Astrocyte of the spinal cord (primary cell): ENCODE results near the gene MADCAM1.

ENCODE experiments used
- DNase-seq: peaks from one replicate; pipeline ENCODE4 v3.0.0; 2011; ENCODE audit warnings: low read depth, low spot score
- H3K4me3 ChIP-seq: 2 replicates; pipeline ENCODE4 v1.5.1; 2011; ENCODE audit warnings: low read depth, mild to moderate bottlenecking, low read length, moderate library complexity
- in situ Hi-C: cut with HindIII; loops from 2 replicates; pipeline ENCODE4 v1.10.0; 2017; ENCODE audit warnings: low sequenced_read_pairs
- TF ChIP-seq, protein P1 (sequence below): IDR thresholded peaks from 2 replicates; pipeline ENCODE4 v1.5.1; 2012; ENCODE audit warnings: low read depth, mild to moderate bottlenecking, low read length, inconsistent platforms

Gene MADCAM1

DNA sequence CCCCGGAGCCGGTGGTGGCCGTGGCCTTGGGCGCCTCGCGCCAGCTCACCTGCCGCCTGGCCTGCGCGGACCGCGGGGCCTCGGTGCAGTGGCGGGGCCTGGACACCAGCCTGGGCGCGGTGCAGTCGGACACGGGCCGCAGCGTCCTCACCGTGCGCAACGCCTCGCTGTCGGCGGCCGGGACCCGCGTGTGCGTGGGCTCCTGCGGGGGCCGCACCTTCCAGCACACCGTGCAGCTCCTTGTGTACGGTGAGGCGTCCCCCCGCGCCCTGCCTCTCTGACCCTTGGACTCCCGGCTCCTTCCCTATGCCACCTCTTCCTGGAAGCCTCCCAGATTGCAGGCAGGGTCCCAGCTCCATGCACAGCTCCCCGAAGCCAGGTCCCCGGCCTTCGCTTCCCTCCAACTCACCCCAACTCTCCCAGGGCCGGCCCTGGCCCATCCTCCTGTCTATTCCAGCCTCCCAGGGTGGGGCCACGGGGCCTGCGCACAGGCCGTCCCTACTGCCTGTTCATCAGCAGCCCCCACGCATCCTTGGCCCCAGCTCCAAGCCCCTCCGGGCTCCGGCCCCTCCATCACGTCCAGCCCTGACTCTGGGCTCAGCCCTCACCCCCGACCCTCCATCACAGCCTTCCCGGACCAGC lies 1.7 kb downstream of the MADCAM1 start:
- TF ChIP-seq, protein P1, sequence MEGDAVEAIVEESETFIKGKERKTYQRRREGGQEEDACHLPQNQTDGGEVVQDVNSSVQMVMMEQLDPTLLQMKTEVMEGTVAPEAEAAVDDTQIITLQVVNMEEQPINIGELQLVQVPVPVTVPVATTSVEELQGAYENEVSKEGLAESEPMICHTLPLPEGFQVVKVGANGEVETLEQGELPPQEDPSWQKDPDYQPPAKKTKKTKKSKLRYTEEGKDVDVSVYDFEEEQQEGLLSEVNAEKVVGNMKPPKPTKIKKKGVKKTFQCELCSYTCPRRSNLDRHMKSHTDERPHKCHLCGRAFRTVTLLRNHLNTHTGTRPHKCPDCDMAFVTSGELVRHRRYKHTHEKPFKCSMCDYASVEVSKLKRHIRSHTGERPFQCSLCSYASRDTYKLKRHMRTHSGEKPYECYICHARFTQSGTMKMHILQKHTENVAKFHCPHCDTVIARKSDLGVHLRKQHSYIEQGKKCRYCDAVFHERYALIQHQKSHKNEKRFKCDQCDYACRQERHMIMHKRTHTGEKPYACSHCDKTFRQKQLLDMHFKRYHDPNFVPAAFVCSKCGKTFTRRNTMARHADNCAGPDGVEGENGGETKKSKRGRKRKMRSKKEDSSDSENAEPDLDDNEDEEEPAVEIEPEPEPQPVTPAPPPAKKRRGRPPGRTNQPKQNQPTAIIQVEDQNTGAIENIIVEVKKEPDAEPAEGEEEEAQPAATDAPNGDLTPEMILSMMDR: no peak
- in situ Hi-C loops: no loop called here
- H3K4me3 ChIP-seq: no peak overlapping the region
- no peak for DNase-seq

DNA sequence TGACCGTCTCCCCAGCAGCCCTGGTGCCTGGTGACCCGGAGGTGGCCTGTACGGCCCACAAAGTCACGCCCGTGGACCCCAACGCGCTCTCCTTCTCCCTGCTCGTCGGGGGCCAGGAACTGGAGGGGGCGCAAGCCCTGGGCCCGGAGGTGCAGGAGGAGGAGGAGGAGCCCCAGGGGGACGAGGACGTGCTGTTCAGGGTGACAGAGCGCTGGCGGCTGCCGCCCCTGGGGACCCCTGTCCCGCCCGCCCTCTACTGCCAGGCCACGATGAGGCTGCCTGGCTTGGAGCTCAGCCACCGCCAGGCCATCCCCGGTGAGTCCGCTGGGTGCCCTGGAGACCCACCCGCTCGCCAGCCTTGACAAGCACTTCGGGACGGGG lies 2.2 kb downstream of the MADCAM1 start:
- TF ChIP-seq, protein P1: no peak
- no peak overlapping the region for H3K4me3 ChIP-seq
- in situ Hi-C loops: no loop called here
- DNase-seq: no peak

DNA sequence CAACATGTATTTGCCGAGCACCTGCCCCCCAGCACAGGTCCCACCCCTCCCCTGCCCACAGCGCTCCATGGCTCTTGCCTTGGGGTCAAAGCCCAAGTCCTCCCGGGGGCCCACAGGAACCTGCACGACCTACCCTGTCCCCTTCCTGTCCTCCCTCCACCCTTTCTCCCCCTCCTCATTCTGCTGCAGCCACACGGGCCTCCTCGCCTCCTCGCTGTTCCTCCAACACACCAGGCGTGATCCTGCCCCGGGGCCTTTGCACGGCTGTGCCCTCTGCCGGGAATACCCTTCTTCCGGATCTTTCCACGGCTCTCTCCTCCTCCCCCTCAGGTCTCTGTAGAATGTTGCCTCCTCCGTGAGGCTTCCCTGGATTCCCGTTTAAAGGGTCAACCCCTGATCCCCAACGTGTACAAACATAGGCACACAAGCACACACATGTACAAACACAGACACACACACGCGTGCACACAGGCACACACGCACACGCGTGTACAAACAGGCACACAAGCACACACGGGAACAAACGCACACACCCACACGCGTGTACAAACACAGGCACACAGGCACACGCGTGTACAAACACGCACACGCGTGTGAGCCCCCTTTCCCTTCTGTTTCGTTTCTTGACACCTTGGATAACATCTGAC lies 2.8 kb downstream of the MADCAM1 start:
- no peak for DNase-seq
- in situ Hi-C loops: no loop called here
- H3K4me3 ChIP-seq: no peak overlapping the region
- TF ChIP-seq, protein P1: no peak

DNA sequence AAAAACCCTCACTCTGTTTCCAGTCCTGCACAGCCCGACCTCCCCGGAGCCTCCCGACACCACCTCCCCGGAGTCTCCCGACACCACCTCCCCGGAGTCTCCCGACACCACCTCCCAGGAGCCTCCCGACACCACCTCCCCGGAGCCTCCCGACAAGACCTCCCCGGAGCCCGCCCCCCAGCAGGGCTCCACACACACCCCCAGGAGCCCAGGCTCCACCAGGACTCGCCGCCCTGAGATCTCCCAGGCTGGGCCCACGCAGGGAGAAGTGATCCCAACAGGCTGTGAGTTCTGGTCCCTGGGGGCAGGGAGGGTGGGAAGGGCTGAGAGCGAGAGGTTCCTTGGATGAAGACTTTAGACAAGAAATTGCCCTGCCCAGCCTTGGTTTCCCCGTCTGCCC lies 5.4 kb downstream of the MADCAM1 start:
- TF ChIP-seq, protein P1: no peak
- no peak for DNase-seq
- no peak overlapping the region for H3K4me3 ChIP-seq
- in situ Hi-C loops: no loop called here

DNA sequence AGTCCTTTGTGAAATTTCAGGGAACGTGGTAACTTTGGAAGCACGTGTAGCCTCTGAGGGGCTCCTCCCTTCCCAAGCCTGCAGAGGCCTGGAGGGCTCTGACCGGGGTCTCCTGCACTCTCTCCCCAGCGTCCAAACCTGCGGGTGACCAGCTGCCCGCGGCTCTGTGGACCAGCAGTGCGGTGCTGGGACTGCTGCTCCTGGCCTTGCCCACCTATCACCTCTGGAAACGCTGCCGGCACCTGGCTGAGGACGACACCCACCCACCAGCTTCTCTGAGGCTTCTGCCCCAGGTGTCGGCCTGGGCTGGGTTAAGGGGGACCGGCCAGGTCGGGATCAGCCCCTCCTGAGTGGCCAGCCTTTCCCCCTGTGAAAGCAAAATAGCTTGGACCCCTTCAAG lies 8.3 kb downstream of the MADCAM1 start:
- DNase-seq: no peak
- no peak overlapping the region for H3K4me3 ChIP-seq
- in situ Hi-C loops: no loop called here
- TF ChIP-seq, protein P1: no peak

DNA sequence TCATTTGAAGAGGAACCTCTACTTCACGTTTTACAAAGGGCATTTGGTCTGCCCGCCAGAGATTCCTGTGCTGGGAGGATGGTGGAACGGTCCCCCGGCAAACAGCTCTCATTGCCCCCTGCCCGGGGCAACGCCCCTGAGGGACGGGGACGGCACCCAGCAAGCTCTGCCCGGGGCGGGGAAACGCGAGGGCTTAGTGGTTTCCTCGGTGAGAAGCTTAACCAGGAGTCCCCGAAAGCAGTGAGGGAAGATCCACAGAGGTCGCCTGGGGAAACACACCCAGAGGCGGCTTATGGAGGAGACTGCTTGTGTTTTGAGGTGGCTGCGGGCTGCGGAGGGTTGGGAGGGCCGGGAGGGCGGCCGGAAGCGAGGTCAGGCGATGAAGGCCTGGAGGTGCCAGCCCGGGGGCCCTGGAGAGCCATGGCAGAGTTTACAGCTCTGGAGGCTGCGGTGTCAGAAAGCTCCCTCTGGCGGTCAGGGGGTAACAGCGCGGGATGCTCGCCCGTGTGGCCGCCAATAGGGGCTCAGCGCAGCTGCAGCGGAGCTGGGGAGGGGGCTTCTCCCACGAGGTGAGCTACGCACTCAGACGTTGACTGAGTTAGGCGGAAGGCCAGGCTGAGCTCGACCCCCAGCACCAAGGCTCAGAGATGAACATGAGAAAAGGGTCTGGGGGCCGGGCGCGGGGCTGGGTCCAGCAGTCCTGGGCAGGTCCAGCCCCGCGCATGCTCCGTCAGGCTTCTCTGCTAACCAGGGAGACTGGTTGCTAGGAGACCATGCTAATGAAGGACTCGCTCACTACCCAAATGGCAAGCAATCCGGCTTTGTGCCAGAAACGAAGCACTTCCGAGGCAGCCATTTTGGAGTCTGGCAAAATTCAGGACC lies 10.4 kb downstream of the MADCAM1 start:
- in situ Hi-C loops: no loop called here
- peak; percentile 100 for DNase-seq
- H3K4me3 ChIP-seq: peak overlapping the region; percentile 77
- TF ChIP-seq, protein P1: peak; percentile 99
